OCI-LY1 (cell line): Measurements from ENCODE around the gene FBXO41.

ENCODE experiments used
- H2AFZ ChIP-seq: fragments of 200-600 bp; sonication (generic), shearing (Covaris generic); 2 replicates; pipeline ENCODE4 v1.6.0; 2014; ENCODE audit warnings: antibody characterized with exemption, mild to moderate bottlenecking, low read length
- H3F3A ChIP-seq: fragments of 200-600 bp; sonication (generic), shearing (Covaris generic); 2 replicates; pipeline ENCODE4 v1.6.0; 2014; ENCODE audit warnings: mild to moderate bottlenecking, antibody characterized with exemption, low read length, moderate library complexity; ENCODE audit not compliant: insufficient read depth
- H3K27ac ChIP-seq: fragments of 200-600 bp; sonication (generic); 2 replicates; pipeline ENCODE4 v1.5.1; 2014; ENCODE audit warnings: low read length, mixed run types, mild to moderate bottlenecking, low read depth; ENCODE audit not compliant: poor library complexity, severe bottlenecking
- H3K27me3 ChIP-seq: fragments of 200-600 bp; sonication (generic); 2 replicates; pipeline ENCODE4 v1.6.0; 2014; ENCODE audit warnings: antibody characterized with exemption, mild to moderate bottlenecking, low read length, moderate library complexity; ENCODE audit not compliant: insufficient read depth
- H3K36me3 ChIP-seq: fragments of 200-600 bp; sonication (generic); 2 replicates; pipeline ENCODE4 v1.6.1; 2014; ENCODE audit warnings: mild to moderate bottlenecking, antibody characterized with exemption, low read length, moderate library complexity, mixed read lengths; ENCODE audit not compliant: insufficient read depth
- H3K4me1 ChIP-seq: fragments of 200-600 bp; sonication (generic); 2 replicates; pipeline ENCODE4 v1.5.1; 2014; ENCODE audit warnings: mild to moderate bottlenecking, low read length, moderate library complexity; ENCODE audit not compliant: insufficient read depth, severe bottlenecking
- H3K4me2 ChIP-seq: fragments of 200-600 bp; sonication (generic), shearing (Covaris generic); 2 replicates; pipeline ENCODE4 v1.6.1; 2014; ENCODE audit warnings: low read length
- H3K4me3 ChIP-seq: fragments of 200-600 bp; sonication (generic); 2 replicates; pipeline ENCODE4 v1.5.1; 2014; ENCODE audit warnings: low read length, low read depth, mild to moderate bottlenecking, mixed read lengths; ENCODE audit not compliant: poor library complexity, severe bottlenecking
- H3K79me2 ChIP-seq: fragments of 200-600 bp; shearing (Covaris generic); 2 replicates; pipeline ENCODE4 v1.6.1; 2016; ENCODE audit warnings: mixed run types, low read length, mixed read lengths; ENCODE audit not compliant: insufficient read depth
- H3K9ac ChIP-seq: fragments of 200-600 bp; sonication (generic), shearing (Covaris generic); 2 replicates; pipeline ENCODE4 v1.6.1; 2014; ENCODE audit warnings: mild to moderate bottlenecking, low read length, mixed read lengths
- H3K9me2 ChIP-seq: fragments of 200-600 bp; sonication (generic), shearing (Covaris generic); 2 replicates; pipeline ENCODE4 v1.6.1; 2014; ENCODE audit warnings: low read depth, mild to moderate bottlenecking, low read length, mixed read lengths
- H3K9me3 ChIP-seq: fragments of 200-600 bp; shearing (Covaris generic); 2 replicates; pipeline ENCODE4 v1.6.1; 2014; ENCODE audit warnings: low read length, mixed read lengths
- H4K20me1 ChIP-seq: fragments of 200-600 bp; sonication (generic), shearing (Covaris generic); 2 replicates; pipeline ENCODE4 v1.6.0; 2016; ENCODE audit warnings: mild to moderate bottlenecking, low read length; ENCODE audit not compliant: insufficient read depth
- CTCF ChIP-seq: fragments of 200-600 bp; sonication (generic), shearing (Covaris generic); IDR thresholded peaks from 2 replicates; pipeline ENCODE4 v1.5.1; 2017; ENCODE audit warnings: mild to moderate bottlenecking, antibody characterized with exemption, low read length, moderate library complexity, mixed read lengths
- EZH2 ChIP-seq: fragments of 200-600 bp; sonication (generic), shearing (Covaris generic); IDR thresholded peaks from 2 replicates; pipeline ENCODE4 v1.8.0; 2017; ENCODE audit warnings: borderline replicate concordance, mixed run types, mild to moderate bottlenecking, antibody characterized with exemption, low read length, moderate library complexity, mixed read lengths

FBXO41 gene

GRCh38 chr2:73293534-73294171 lies 9.4 kb upstream of the FBXO41 start, which contains the start of gene EGR4:
Gene EGR4 (minus strand): TSS chr2:73293548. CDS start chr2:73293317, 231 bp downstream.
- Histone ChIP-seq H3K79me2 (no peaks in the 10 kb centered on the region), H3K4me2 (peak within 1 kb of the TSS; percentile 61), H3K27ac (no peak within 1 kb of the TSS), H3K27me3 (peaks cover 5% of the 10 kb centered on the region; the same call in 1 of the 2 replicates), H3K4me1 (peaks cover 6% of the 10 kb centered on the region), H3K9me3 (no peaks in the 10 kb centered on the region), H3K4me3 (peak within 1 kb of the TSS; percentile 51), H3F3A (no peaks in the 10 kb centered on the region), H4K20me1 (no peaks in the 10 kb centered on the region), H3K36me3 (no peaks in the 10 kb centered on the region), H3K9ac (no peak within 1 kb of the TSS), H3K9me2 (no peaks in the 10 kb centered on the region), H2AFZ (no peak within 1 kb of the TSS)
- TF ChIP-seq EZH2 (no peak), CTCF (no peak)

GRCh38 chr2:73292906-73293533 lies 8.7 kb upstream of the FBXO41 start:
- Histone ChIP-seq H4K20me1 (no peaks in the 10 kb centered on the region), H3K9me2 (no peaks in the 10 kb centered on the region), H3K4me3 (peak overlapping the region; percentile 51), H2AFZ (no peak overlapping the region), H3K27me3 (peaks cover 5% of the 10 kb centered on the region; the same call in 1 of the 2 replicates), H3K4me1 (peaks cover 6% of the 10 kb centered on the region), H3K4me2 (peak overlapping the region; percentile 61), H3K36me3 (no peaks in the 10 kb centered on the region), H3K79me2 (no peaks in the 10 kb centered on the region), H3F3A (no peaks in the 10 kb centered on the region), H3K27ac (no peak overlapping the region), H3K9ac (no peak overlapping the region), H3K9me3 (no peaks in the 10 kb centered on the region)
- TF ChIP-seq CTCF (no peak), EZH2 (no peak)

GRCh38 chr2:73292316-73292905 lies 8.1 kb upstream of the FBXO41 start:
- H2AFZ ChIP-seq = no peak overlapping the region
- no peaks in the 10 kb centered on the region for H4K20me1 ChIP-seq
- H3K9me3 ChIP-seq = no peaks in the 10 kb centered on the region
- no peaks in the 10 kb centered on the region for H3K36me3 ChIP-seq
- no peak overlapping the region for H3K4me3 ChIP-seq
- H3K79me2 ChIP-seq = no peaks in the 10 kb centered on the region
- H3K9me2 ChIP-seq = no peaks in the 10 kb centered on the region
- peaks cover 5% of the 10 kb centered on the region; the same call in 1 of the 2 replicates for H3K27me3 ChIP-seq
- H3K9ac ChIP-seq = no peak overlapping the region
- no peaks in the 10 kb centered on the region for H3F3A ChIP-seq
- H3K27ac ChIP-seq = no peak overlapping the region
- no peak overlapping the region for H3K4me2 ChIP-seq
- peaks cover 6% of the 10 kb centered on the region for H3K4me1 ChIP-seq
- TF ChIP-seq CTCF = no peak
- no peak for TF ChIP-seq EZH2
